CD4-positive, alpha-beta T cell treated with Interleukin-21 for 1 hour (primary cell): Measurements from ENCODE around the gene ASPSCR1.
A peak's percentile ranks its signal among the peaks of the same experiment; 100 is the strongest.

Experiments
- DNase-seq: peaks from one replicate; pipeline ENCODE4 v3.0.0-alpha.2; 2020

ASPSCR1 gene

DNA sequence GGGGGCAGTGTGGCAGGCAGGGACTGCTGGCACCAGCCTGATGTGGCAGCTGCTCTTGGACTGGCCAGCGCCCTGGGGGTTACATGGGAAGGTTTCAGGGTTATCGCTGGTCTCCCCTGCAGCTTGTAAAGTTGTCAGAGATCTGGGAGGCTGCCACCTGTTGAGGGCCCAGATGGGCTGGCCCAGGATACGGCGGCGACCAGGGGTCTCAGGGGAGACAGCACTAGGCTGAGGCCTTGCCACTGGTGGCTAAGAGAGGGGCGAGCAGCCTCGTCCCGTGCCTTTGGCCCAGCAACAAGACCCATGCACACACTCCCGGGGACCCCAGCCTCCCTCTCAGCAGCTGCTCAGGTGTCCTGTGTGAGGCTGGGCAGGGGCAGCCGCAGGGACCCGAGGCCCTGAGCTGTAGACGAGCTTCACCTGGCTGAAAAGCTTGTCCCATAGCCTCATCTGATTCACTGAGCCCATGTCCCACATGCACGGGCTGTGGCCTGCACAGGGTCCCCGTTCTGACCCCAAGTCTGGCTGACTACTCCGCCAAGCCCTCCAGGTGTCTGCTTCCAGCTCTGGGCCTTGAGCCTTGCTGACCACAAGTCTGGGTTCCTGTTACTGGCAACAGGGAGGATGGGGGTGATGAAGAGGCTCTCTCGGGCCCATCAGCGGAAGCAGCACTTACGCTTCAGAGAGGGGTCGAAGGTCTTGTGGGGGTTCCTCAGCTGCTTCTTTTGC lies 82.0 kb downstream of the ASPSCR1 start:
- DNase-seq: no peak

DNA sequence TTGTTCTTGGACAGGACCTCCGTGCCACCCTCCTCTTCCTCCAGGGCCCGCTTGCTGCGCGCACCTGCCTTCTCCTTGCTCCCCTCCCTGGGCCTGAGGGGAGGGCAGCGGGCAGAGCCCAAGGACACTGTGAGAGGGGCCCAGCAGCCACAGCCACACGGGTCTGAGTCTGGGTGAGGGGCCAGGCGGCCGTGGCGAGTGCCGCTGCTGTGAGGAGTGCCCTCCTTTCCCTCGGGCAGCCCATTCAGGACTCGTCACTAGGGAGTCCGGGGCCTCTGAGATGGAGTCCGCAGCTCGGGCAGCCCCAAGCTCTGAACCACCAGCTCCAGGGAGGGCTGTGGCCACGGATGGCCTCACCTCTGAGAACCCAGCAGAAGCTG lies 82.6 kb downstream of the ASPSCR1 start:
- DNase-seq: no peak

DNA sequence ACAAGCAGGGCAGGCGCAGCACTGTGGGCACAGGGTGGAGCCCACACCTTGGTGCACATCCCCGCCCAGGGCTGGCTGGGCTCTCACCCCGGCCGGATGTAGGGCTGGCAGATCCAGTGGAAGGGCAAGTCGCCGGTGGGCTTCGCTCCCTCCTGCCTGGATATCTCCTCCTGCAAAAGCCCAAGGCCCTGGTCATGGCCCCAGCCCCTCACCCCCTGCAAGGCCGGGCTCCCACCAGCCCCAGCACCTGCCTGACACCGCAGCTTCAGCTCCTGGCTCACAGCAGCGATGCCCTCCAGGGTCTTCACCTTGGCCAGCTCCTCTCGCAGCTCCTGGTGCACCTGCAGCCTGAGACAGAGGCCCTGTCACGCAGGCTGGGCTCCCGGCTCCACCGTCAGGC lies 83.2 kb downstream of the ASPSCR1 start:
- no peak for DNase-seq

DNA sequence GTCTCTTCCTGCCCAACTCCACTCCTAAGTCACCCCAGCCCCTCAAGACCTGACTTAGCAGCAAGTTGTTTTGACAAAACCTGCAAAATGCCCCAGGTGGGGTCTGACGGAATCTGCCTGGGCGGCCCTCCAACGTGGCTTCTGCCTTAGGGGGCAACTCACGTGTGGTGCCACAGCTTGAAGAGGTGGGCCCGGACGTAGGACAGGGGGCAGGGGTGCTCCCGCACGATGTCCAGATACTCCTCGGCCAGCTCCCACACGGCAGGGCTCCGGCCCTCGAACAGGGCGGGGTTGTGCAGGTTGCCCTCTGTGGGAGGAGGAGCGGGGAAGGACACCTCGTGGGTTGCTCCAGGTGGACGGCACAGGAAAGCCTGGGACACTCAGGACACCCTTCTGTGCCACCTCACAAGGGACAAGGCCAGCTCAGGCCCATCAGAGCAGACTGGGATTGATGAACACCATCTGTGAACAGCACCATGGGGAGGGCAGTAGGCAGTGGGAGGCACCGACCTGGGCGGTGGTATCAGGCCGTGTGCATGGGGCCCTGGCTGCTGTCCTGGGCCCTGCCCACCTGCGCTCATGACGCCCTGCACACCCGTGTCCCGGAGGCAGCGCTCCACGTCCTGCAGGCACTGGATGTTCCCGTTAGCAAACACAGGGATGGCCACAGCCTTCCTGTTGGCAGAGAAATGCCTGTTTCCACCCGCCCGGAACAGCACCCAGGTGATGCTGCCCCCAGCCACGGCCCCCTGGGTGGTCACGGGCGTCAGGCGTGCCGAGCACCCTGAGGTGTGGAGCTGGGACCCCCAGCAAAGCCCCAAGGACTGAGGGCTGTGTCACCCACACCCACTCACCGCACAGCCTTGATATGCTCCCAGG lies 83.9 kb downstream of the ASPSCR1 start:
- DNase-seq: no peak

DNA sequence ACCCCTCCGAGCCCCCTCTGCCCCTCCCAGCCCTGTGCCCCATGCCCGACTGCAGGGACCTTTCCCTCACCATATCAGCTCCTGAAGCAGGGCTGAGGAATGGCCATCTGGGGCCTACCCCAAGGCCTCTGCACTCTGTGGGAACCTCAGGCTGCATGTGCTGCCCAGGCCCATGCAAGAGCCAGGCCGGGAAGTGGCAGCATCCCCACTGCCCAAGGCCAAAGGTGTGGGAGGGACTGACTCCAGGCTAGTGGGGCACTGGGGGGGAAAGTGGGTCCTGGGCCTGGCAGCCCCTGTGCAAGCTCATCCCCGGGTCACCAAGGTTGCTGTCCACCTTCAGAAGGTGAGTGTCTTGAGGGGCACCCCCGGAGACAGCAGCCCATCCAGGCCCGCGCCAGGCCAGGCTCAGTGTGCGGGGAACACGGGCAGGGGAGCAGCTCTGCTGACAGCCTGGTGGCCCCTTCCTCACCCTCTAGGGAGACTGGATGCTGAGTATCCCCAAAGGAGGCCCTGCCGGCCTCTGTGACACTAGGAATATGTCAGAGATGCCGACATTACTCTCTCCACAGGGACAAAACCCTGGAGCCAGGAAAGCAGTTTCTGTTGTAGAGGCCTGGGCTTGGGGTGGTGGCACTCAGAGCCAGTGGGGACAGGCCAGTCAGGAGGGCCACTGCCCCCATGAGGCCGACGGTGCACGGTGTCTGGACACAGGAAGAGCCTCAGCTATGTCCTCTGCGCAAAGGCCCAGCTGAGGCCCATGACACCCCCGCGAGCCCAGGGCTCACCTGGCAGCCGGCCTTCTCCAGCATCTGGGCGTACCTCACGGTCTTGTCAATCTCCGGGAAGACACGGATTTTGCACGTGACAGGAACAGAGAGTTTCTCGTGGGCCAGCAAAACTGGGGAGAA lies 84.9 kb downstream of the ASPSCR1 start:
- no peak for DNase-seq

DNA sequence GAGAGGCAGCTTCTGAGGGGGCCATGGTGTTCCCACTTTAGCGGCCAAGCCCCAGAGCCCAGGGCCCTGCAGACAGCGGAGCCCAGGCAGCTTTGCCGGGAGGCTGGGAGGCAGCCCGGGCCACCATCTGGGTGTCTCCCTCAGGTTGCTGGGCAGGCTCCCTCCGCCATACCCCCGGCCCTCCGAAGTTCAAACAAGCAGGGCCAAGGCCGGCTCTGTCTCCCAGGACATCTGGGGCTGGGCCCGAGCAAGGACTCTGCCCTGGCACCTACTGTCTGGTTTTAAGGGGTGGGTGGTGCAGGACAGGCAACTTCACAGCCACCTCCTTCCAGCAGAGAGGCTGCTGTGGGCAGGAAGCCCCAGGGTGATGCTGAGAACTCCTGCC lies 85.5 kb downstream of the ASPSCR1 start:
- no peak for DNase-seq

DNA sequence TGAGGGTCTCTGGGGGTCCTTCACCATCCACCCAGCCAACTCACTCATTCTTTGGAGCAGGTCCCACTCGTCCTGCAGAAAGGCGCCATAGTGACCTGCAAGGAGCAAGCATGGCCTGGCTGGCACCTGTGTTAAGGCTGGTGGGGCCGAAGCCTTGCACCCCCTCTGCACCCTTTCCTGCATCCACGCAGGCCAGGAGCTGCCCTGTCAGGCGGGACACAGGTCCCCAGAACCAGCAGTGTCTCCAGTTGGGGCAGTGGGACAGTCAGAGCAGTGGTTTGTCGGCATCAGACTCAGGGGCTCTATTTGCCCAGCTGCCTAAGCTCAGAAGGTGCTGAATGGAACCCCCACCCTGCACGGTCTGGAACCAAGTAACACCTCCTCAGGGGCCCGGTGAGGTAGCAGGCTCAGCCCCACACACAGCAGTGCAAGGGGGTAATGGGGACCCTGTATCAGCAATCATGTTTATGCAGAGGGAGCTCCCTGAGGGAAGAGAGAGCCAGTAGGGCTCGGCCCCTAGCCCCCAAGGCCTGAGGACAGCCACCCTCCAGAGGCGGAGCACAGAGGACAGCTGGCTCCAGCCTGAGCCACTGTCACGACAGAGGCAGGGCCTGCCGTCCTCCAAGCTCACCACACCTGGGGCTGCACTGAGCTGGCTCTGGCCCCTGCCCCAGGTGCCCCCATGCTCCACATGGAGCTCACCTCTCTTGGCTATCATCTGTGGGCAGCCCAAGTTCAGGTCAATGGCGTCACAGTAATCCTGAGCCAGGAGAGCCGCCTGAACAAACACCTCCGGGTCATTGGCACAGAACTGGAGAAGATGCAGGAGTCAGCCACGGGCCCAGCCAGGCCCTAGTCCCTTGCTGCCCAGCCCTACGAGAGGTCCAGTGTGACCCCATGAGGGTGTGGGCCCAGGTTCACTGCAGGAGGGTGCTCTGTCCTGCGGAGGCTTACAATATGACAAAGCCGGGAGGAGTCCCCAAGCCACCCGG lies 86.3 kb downstream of the ASPSCR1 start:
- DNase-seq: no peak

DNA sequence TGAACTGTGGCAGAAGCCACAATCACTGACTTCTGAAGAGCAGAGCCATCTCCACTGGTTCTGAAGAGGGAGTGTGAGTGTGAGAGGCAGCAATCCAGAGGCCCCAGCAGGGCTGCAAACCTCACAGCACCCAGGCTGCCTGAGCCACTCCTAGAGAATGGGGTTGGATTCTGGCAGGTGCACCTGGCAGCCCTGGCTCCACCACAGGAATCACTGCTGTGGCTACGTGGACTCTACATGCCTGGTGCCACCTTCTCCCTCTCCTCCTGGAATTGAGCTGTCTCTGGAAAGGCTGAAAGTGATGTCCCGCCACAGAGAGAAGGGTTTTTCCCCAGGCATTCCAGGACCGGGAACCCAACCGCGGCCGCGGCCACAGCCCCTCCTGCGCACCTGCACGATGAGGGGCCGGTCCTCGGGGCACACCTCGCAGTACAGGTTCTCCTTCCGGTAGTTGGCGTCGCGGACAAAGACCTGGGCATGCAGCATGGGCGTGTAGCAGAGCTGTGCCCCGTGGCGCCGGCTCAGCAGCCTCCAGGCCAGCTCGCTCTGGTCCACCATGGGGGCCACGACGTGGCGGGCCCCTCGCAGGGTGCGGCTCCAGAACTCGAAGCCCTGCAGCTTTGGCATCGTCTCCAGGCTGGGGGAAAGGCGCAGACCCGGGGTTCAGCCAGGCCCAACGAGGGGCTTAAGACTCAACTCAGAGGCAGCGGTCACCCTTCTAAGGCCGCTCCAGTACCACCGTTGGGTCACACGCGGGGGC lies 87.2 kb downstream of the ASPSCR1 start:
- no peak for DNase-seq

DNA sequence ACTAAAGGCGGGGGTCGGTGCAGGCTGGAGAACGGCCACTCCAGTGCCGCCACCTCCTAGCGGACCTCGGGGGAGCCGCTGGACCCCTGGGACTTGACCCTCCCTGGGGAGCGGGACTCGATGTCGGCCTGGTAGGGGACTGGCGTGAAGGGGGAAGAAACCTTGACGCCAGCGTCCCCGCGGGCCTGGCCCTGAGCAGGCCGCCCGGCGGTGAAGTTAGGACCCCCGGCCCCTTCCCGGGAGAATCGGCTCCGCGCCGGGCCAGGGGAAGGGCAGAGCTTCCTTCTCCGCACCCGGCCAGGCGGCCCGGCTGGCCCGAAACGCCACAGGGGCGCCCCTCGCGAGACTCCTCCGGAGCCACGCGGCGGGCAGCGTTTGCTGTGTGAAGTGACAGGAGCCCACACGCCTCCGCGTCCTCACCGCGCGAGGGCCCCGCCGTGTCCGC lies 87.8 kb downstream of the ASPSCR1 start:
- no peak for DNase-seq

DNA sequence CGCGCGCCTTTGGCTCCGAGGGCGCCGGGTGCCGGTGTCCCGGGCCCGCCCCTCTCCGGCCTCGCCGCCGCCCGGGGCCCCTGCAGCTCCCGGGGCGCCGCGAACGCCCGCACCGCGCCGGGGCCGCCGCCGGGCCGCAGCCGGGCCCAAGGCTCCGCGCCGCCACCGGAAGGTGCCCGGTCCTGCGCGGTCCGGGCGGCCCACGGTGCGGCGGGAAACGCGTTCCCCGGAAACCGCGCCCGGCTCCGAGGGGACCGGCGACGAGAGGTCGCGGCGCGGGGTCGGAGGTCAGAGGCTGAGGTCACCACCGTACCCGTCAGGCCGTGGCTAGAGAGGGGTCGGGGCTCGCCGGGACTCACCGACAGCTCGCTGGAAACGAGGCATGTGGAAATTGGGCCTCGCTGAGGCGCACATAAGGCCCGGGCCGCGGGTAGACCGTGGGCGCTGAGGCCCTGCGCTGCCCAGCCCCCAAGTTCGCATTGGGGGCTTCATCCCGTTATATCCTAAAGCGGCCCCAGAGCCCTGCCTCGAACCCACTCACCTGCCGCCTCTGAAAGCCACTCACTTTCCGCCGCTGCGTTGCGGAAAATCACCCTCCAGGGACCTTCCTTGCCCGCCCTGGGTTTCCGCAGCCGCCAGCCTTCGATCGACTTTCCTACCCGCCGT lies 88.3 kb downstream of the ASPSCR1 start, which contains the start of gene DUS1L:
DUS1L (minus strand) TSS at position 167 of the 666 bp plus-strand sequence. CDS start 745 bp downstream, outside the sequence.
- peak; percentile 76 for DNase-seq
